ENCODE measurements around the gene TNF. TPM values are rescaled to one million over a fixed set of nuclear protein-coding genes. Genes with fewer than 3 reads are reported as not detected.

TNF gene
- polyA plus RNA-seq, 1 donor (not counting 4 experiments of a cell fraction or from before 2014, with no cell fraction given), result 2.3 TPM

DNA sequence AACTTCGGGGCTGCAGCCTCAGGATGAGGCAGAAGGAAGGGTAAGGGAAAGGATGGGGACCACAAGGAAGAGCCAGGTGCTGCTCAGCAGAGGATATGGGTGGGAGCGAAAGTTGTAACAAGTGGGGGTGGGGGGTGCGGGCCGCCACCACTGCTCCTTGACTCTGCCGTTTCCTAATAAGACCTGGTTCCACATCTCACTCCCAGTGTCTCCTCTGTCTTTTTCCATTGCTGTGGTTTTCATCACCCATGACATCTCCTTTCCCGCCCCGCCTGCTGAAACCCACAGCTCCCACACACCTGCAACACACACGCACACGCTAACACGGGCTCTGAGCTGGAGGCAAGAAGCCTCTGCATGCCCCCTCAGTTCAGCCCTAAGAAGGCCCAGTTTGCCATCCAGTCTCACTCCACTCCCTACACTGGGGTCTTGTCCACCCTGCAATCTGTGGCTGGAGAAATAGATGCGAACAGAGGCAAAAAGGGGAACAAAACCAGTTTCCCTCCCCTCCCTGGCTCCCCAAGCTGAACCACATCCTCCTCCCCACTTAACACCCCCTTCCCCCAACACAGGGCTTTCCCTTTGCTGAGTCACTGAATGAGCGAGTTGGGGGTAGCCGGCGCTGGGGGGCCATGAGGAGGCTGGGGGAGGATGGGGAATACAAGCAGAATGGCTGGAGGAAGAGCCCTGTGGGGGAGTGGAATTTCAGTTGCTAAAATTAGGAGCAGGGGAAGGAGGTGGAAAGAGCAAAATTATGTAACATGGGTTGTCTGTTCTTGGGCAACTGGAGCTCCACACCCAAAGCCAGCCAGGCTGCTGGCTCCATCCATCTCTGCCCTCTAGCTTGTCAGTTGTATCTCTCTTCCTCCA lies 16.5 kb upstream of the TNF start:
- Histone ChIP-seq H3K9me3 (ENCODE audit: control insufficient read depth, low read depth, low read length) (no peaks in the 10 kb centered on the region), H3K27ac (ENCODE audit: control insufficient read depth, insufficient read depth, low read length) (no peak overlapping the region), H3K4me1 (ENCODE audit: control insufficient read depth, extremely low read depth, insufficient read depth, low read length) (peaks cover 12% of the 10 kb centered on the region), H4K20me1 (ENCODE audit: control insufficient read depth, extremely low read depth, insufficient read depth, low read length) (no peaks in the 10 kb centered on the region), H3K36me3 (ENCODE audit: control insufficient read depth in 2 of 2, extremely low read depth in 1 of 2, insufficient read depth in 2 of 2, low read length in 2 of 2) (peaks cover 10 to 17% of the 10 kb centered on the region in 2 experiments), H3K9ac (ENCODE audit: control insufficient read depth, extremely low read depth, insufficient read depth, low read length) (no peak overlapping the region), H3K4me3 (ENCODE audit: control insufficient read depth in 2 of 3, extremely low read depth in 1 of 3, insufficient read depth in 2 of 3, low read depth in 1 of 3, low read length in 3 of 3) (no peak overlapping the region), H3K79me2 (ENCODE audit: control insufficient read depth, insufficient read depth, low read length) (no peaks in the 10 kb centered on the region), H3K9me1 (ENCODE audit: control insufficient read depth, extremely low read depth, insufficient read depth, low read length) (no peaks in the 10 kb centered on the region), H3K4me2 (ENCODE audit: control insufficient read depth, extremely low read depth, insufficient read depth, low read depth, low read length) (no peak overlapping the region), H3K27me3 (ENCODE audit: control insufficient read depth, extremely low read depth, insufficient read depth, low read length) (no peaks in the 10 kb centered on the region), H2AFZ (ENCODE audit: control insufficient read depth, low read length) (no peak overlapping the region)
- dilution Hi-C loops (cut with MboI; ENCODE audit: extremely low pct_ligation_motif_present, low sequenced_read_pairs), result no loop called here
- no peak for FAIRE-seq
- TF ChIP-seq EZH2 (IDR thresholded peaks at IDR 0.05; ENCODE audit: low read length), result no peak
- TF ChIP-seq, protein P1, sequence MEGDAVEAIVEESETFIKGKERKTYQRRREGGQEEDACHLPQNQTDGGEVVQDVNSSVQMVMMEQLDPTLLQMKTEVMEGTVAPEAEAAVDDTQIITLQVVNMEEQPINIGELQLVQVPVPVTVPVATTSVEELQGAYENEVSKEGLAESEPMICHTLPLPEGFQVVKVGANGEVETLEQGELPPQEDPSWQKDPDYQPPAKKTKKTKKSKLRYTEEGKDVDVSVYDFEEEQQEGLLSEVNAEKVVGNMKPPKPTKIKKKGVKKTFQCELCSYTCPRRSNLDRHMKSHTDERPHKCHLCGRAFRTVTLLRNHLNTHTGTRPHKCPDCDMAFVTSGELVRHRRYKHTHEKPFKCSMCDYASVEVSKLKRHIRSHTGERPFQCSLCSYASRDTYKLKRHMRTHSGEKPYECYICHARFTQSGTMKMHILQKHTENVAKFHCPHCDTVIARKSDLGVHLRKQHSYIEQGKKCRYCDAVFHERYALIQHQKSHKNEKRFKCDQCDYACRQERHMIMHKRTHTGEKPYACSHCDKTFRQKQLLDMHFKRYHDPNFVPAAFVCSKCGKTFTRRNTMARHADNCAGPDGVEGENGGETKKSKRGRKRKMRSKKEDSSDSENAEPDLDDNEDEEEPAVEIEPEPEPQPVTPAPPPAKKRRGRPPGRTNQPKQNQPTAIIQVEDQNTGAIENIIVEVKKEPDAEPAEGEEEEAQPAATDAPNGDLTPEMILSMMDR (optimal IDR thresholded peaks at IDR 0.05 in 1 of 3, IDR thresholded peaks at IDR 0.05 in 1 of 3, conservative IDR thresholded peaks at IDR 0.05 in 1 of 3; ENCODE audit: extremely low read depth in 1 of 3, insufficient read depth in 2 of 3, low read length in 3 of 3), result no peak
- no peak for DNase-seq (ENCODE audit: low read depth, low spot score)

DNA sequence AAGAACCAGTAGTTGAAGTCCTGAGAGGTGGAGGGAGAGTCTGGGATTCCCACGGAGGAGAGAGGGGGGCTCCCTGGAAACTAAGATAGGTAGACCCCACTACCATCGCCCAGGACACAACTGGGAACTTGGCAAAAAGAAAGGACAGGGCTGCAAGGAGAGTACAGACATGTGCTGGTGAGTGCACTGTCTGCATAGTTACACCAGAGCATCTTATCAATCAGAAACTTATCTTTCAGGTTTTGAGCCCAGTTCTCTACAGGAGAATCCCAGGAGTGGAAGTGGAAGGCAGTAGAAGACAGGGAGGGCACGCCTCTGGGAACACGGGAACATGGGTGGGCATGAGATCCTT lies 15.8 kb upstream of the TNF start:
- H2AFZ ChIP-seq (ENCODE audit: control insufficient read depth, low read length), result no peak overlapping the region
- TF ChIP-seq EZH2 (IDR thresholded peaks at IDR 0.05; ENCODE audit: low read length), result no peak
- TF ChIP-seq, protein P1 (optimal IDR thresholded peaks at IDR 0.05 in 1 of 3, IDR thresholded peaks at IDR 0.05 in 1 of 3, conservative IDR thresholded peaks at IDR 0.05 in 1 of 3; ENCODE audit: extremely low read depth in 1 of 3, insufficient read depth in 2 of 3, low read length in 3 of 3), result no peak
- peaks cover 10 to 17% of the 10 kb centered on the region in 2 experiments for H3K36me3 ChIP-seq (ENCODE audit: control insufficient read depth in 2 of 2, extremely low read depth in 1 of 2, insufficient read depth in 2 of 2, low read length in 2 of 2)
- no peak overlapping the region for H3K27ac ChIP-seq (ENCODE audit: control insufficient read depth, insufficient read depth, low read length)
- H3K4me3 ChIP-seq (ENCODE audit: control insufficient read depth in 2 of 3, extremely low read depth in 1 of 3, insufficient read depth in 2 of 3, low read depth in 1 of 3, low read length in 3 of 3), result no peak overlapping the region
- dilution Hi-C loops (cut with MboI; ENCODE audit: extremely low pct_ligation_motif_present, low sequenced_read_pairs), result no loop called here
- H3K27me3 ChIP-seq (ENCODE audit: control insufficient read depth, extremely low read depth, insufficient read depth, low read length), result no peaks in the 10 kb centered on the region
- no peak for FAIRE-seq
- H3K79me2 ChIP-seq (ENCODE audit: control insufficient read depth, insufficient read depth, low read length), result no peaks in the 10 kb centered on the region
- H3K9ac ChIP-seq (ENCODE audit: control insufficient read depth, extremely low read depth, insufficient read depth, low read length), result no peak overlapping the region
- H3K9me3 ChIP-seq (ENCODE audit: control insufficient read depth, low read depth, low read length), result no peaks in the 10 kb centered on the region
- H3K4me2 ChIP-seq (ENCODE audit: control insufficient read depth, extremely low read depth, insufficient read depth, low read depth, low read length), result no peak overlapping the region
- H3K4me1 ChIP-seq (ENCODE audit: control insufficient read depth, extremely low read depth, insufficient read depth, low read length), result peaks cover 12% of the 10 kb centered on the region
- H3K9me1 ChIP-seq (ENCODE audit: control insufficient read depth, extremely low read depth, insufficient read depth, low read length), result no peaks in the 10 kb centered on the region
- H4K20me1 ChIP-seq (ENCODE audit: control insufficient read depth, extremely low read depth, insufficient read depth, low read length), result no peaks in the 10 kb centered on the region
- no peak for DNase-seq (ENCODE audit: low read depth, low spot score)
